Stimulated activated CD8-positive, alpha-beta memory T cell treated with anti-CD3 and anti-CD28 coated beads, Interleukin-7, amount 100 ng/mL, for 4 hours (primary cell): Measurements from ENCODE around the gene ZKSCAN4.

Experiments used
- DNase-seq, 2 donors: peaks; one replicate each; pipeline ENCODE4 v3.0.0-alpha.2; 2020; ENCODE audit warnings: low read depth in 2 of 2

The ZKSCAN4 gene

DNA sequence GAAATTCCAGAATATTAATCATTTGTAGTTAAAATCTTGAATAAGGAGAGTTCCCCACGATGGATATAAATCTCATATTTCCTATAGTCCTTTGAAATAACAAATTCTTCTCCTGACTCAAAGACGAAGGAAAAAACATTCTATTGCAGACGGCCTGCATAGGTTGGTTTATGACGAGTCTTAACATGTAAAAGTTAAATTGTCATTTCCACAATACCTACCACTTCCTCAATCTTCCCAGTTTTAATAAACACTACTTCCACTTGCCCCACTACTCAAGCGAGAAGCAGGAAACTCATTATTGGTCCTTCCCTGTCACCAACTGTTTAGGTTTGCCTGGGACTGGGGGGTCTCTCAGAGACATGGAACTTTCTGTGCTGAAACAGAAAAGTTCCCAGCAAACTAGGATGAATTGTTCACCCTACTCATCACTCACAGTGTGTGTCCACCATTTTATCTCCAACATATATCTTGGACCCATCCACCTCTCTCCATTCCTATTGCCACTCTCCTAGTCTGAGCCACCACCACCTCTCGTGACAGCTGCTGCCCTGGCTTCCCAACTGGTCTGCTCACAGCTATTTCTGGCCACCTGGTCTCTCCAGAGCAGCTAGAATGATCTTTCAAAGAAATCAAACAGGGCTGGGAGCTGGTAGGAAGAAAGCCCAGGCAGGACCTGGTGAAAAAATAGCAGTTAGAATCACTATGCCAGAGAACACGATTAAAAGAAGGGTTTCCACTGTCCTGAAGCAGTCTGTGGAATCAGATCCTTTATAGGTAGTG, 42.1 kb downstream of the ZKSCAN4 start:
- no peak for DNase-seq

DNA sequence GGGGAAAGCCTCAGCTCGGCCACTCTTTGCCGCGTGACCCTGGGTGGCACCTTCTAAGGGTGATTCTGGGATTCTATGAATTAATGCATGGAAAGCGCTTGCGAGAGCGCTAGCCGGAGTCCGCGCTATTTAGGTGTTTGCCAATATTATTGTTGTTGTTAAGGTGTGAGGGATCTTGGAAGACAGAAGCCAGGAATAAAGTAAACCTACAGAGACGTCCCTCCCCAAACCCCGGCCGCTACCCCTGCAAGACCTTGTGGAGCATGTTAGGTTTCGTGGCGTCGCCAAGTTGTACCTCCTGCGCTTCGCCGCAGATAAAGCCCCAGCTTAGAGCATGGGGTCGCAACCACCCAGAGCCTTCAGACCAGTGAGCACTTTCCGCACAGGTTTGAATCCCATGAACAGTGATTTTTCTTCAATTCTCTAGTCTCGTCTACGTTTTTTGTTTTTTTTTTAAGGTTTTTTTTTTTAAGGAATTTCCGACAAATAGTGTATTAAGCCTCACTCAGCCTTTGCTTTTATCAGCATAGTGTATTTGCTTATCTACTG, 43.9 kb downstream of the ZKSCAN4 start:
- no peak for DNase-seq

DNA sequence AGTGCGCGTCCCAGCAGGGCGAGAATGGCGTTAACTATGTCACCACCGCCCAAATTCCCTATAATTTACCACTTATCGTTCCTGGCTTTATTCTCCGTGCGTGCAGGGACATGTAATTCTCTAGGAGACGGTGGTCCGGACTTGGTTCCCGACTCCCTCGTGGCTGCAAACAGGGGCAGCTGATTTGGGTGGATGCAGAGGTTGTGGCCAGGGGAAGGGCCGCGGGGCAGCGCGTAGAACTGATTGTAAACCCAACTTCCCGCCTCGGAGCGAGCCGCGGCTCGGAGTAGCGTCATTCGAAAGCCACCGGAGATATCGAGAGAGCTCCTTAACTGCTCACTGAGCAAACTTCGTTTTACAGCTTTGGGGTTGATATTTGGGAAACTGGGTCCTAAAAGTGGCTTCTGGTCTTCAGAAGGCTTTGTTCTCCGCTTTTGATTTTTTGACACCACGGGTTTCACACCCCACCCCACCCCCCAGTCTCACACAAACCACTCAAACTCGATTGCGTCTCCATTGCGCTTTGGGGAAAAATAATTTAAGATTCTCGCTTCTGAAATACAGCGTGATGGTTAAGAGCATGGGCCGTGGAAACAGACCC, 44.5 kb downstream of the ZKSCAN4 start:
- no peak for DNase-seq

DNA sequence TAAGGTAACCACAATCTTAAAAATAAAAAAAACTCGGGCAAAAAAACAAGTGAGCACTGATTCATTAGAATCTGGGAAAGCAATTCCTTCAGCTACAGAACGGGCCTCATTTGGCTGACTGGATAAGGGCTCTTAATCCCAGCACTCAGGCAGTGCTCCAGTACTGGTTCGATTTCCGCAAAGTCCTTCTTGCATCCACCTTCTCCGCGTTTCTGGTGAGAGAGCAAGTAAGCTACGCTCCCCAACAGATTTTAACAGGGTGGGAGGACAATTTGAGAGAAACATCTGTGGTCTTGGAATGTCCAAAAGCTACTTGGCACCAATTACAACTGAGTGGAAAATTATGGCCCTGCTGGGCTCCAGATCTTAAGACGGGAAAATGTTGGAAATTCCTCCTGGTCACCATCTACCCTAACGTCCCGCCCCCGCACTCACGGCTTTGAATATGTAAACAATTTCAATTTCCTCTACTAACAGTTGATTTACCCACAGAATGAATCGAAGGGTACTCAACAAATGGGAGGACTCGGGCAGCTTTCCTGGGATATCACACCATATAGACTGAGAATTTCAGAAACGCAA, 45.0 kb downstream of the ZKSCAN4 start:
- no peak for DNase-seq

DNA sequence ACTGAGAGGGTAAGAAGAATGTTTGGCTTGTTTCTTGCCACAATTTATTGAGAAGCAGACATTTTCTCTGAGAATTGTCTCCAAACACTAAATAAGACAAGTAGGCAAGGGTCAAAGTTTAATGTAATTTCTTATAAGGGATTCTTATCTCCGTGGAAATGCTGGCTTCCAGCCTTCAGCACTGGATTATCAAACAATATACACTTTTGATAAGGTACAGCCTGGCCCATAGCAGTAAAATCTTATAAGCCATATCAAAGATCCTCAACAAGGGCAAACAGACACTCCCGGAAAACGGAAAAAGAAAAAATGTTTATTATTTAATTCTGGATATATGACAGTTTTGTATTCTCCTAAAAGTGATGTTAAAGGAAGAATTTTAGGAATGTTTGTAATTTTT, 45.5 kb downstream of the ZKSCAN4 start:
- DNase-seq = no peak

DNA sequence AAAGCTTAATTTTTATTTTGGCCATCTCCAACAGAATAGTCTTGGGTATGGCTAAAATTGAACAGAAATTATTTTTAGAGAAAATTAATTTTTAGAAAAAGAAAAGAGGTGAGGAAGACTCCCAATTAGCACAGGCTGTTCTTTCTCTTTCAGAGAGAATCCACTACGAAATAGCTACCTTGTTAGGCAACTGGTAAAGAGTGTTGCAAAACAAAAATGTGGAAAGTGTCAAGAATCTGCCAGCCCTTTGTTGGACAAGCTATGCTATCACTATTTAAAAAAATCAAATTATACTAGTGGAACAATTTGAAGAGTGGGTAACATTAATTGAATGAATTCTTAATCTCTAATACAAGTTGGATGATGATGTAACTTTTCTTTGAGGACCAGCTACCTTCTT, 46.2 kb downstream of the ZKSCAN4 start:
- no peak for DNase-seq

DNA sequence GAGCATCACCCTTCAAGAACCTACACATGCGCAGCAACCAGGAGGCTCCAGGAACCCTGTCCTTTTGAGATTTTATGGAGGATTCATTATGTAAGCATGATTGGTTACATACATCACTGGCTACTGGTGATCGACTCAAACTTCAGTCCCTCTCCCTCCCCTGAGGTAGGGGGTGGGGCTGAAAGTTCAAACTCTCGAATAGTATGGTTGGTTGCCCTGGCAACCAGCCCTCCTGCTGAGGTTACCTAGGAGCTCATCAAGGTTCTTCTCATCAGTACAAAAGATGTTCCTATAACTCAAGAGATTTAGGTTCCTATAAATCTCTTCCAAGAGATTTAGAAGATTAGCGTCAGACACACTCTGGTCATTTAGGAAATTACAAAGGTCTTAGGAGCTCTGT, 48.9 kb downstream of the ZKSCAN4 start:
- DNase-seq = no peak

DNA sequence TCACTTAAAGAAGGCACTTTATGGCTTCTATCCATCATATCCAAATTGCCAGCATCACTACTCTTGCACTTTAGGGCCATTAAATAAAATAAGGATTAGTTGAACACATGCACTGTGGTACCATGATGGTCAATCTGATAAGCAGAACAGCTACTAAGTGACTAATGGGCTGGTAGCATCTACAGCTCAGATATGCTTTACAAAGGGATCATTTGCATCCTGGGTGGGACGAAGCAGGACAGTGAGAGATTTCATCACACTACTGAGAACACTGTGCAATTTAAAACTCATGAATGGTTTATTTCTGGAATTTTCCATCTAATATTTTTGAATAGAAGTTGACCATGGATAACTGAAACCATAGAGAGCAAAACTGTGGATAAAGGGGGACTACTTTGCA, 52.0 kb downstream of the ZKSCAN4 start:
- DNase-seq = no peak
